ENCODE results near the gene SIMC1. TPM values are rescaled to one million over a fixed set of nuclear protein-coding genes. Genes with fewer than 3 reads are reported as not detected.

SIMC1 gene
- total RNA-seq, 2 donors from 2014 or later: 10.4 to 21.8 TPM

DNA sequence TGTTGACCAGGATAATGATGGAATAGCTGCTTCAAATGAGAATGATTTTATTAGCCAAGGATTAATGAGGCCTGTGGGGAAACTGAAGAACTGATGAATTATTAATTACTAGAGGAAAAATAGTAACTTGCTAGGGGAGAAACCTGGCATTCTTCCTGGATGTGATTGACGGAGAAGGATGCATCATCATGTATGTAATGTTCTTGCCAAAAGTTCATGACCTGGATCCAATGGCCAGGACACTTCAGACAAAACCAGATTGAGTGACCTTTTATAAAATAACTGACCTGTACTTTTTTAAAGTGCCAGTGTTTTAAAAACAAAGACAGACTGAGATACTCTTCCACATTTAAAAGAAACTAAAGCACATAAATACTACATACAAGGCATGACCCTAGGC is 99.7 kb downstream of the SIMC1 start:
- H3K36me3 ChIP-seq (replicated peaks in 1 of 2; ENCODE audit: insufficient read depth in 1 of 2, low read depth in 2 of 2): peaks cover 0 to 2% of the 10 kb centered on the region in 2 donors
- ATAC-seq: no peak

DNA sequence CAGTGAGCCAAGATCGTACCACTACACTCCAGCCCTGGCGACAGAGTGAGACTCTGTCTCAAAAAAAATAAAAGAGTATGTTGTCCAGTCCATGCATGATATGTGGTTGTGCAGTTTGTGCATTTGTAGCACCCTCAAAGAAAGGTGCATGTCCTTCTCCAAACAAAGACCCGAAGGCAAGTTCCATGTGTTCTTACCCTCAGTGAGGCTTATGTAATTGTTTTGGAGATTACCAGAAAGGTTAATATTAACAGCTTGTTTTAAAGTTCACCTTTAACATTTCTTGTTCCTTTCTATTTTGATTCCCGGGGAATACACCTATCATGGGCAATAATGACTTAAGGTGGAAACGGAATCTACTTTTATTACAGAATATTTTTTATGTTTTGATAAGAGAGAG is 101.1 kb downstream of the SIMC1 start:
- WGBS, 2 donors: 64 to 74% methylated on average over 5 of the region's 5 CpGs
- no peak overlapping the region for H3K27ac ChIP-seq
- no peak for ATAC-seq
- TF ChIP-seq, protein P1, sequence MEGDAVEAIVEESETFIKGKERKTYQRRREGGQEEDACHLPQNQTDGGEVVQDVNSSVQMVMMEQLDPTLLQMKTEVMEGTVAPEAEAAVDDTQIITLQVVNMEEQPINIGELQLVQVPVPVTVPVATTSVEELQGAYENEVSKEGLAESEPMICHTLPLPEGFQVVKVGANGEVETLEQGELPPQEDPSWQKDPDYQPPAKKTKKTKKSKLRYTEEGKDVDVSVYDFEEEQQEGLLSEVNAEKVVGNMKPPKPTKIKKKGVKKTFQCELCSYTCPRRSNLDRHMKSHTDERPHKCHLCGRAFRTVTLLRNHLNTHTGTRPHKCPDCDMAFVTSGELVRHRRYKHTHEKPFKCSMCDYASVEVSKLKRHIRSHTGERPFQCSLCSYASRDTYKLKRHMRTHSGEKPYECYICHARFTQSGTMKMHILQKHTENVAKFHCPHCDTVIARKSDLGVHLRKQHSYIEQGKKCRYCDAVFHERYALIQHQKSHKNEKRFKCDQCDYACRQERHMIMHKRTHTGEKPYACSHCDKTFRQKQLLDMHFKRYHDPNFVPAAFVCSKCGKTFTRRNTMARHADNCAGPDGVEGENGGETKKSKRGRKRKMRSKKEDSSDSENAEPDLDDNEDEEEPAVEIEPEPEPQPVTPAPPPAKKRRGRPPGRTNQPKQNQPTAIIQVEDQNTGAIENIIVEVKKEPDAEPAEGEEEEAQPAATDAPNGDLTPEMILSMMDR (IDR thresholded peaks at IDR 0.05): no peak
- TF ChIP-seq POLR2A (IDR thresholded peaks at IDR 0.05): no peak
- no peaks in the 10 kb centered on the region for H3K4me1 ChIP-seq
- DNase-seq: no peak
- no peaks in the 10 kb centered on the region for H3K27me3 ChIP-seq
- intact Hi-C loops (cut with DNase I): no loop called here
- H3K4me3 ChIP-seq: no peak overlapping the region
- no peaks in the 10 kb centered on the region for H3K9me3 ChIP-seq
- peaks cover 0 to 2% of the 10 kb centered on the region in 2 donors for H3K36me3 ChIP-seq (replicated peaks in 1 of 2; ENCODE audit: insufficient read depth in 1 of 2, low read depth in 2 of 2)

More for the DNA sequence above, 99.7 kb downstream of the SIMC1 start:
- H3K4me1 ChIP-seq: no peaks in the 10 kb centered on the region
- intact Hi-C loops (cut with DNase I): no loop called here
- H3K27me3 ChIP-seq: no peaks in the 10 kb centered on the region
- H3K4me3 ChIP-seq: no peak overlapping the region
- H3K9me3 ChIP-seq: no peaks in the 10 kb centered on the region
- TF ChIP-seq, protein P1 (IDR thresholded peaks at IDR 0.05): no peak
- no peak for TF ChIP-seq POLR2A (IDR thresholded peaks at IDR 0.05)
- no peak overlapping the region for H3K27ac ChIP-seq
- 64 to 81% methylated on average over 1 of the region's 1 CpG for WGBS, 2 donors
- no peak for DNase-seq

GRCh38 chr5:176341325-176342157 is 103.3 kb downstream of the SIMC1 start:
- H3K36me3 ChIP-seq (replicated peaks in 1 of 2; ENCODE audit: insufficient read depth in 1 of 2, low read depth in 2 of 2): peaks cover 5 to 11% of the 10 kb centered on the region in 2 donors
- no peak for ATAC-seq
- TF ChIP-seq, protein P1 (IDR thresholded peaks at IDR 0.05): no peak
- TF ChIP-seq POLR2A (IDR thresholded peaks at IDR 0.05): no peak
- intact Hi-C loops (cut with DNase I): no loop called here
- DNase-seq: no peak
- no peaks in the 10 kb centered on the region for H3K27me3 ChIP-seq
- no peak overlapping the region for H3K27ac ChIP-seq
- no peaks in the 10 kb centered on the region for H3K4me1 ChIP-seq
- WGBS, 2 donors: 66 to 68% methylated on average over 2 of the region's 2 CpGs
- no peaks in the 10 kb centered on the region for H3K9me3 ChIP-seq
- no peak overlapping the region for H3K4me3 ChIP-seq

DNA sequence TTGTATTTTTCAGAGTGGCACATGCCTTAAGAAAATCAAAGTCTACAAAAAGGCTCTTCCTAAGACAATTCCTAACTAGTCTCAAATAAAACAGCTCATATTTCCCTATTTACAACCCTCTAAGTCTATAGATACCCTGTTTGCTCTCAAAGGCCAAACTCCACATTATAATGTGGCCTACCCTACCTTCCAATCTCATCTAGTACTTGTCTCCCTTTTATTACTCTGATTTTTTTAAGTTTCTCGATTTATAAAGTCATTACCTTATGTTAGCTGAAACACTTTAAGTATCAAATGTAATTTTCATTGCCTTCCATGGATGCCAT is 103.9 kb downstream of the SIMC1 start:
- intact Hi-C loops (cut with DNase I): no loop called here
- TF ChIP-seq POLR2A (IDR thresholded peaks at IDR 0.05): no peak
- TF ChIP-seq, protein P1 (IDR thresholded peaks at IDR 0.05): no peak
- DNase-seq (no peak), ATAC-seq (no peak)
- peaks cover 7 to 15% of the 10 kb centered on the region in 2 donors for H3K36me3 ChIP-seq (replicated peaks in 1 of 2; ENCODE audit: insufficient read depth in 1 of 2, low read depth in 2 of 2)
- H3K9me3 ChIP-seq: no peaks in the 10 kb centered on the region
- no peaks in the 10 kb centered on the region for H3K27me3 ChIP-seq
- 86 to 88% methylated on average over 1 of the region's 1 CpG for WGBS, 2 donors
- H3K27ac ChIP-seq: no peak overlapping the region
- H3K4me3 ChIP-seq: no peak overlapping the region
- no peaks in the 10 kb centered on the region for H3K4me1 ChIP-seq
